OCI-LY1 (cell line): ENCODE results near the gene TAC3.
"Not testable (repeated sequence)": the region's sequence is repeated elsewhere in the genome, so short reads cannot be mapped to it uniquely, and the experiment has no call there.

Experiments
- H2AFZ ChIP-seq: fragments of 200-600 bp; sonication (generic), shearing (Covaris generic); 2 replicates; pipeline ENCODE4 v1.6.0; 2014; ENCODE audit warnings: antibody characterized with exemption, mild to moderate bottlenecking, low read length
- H3F3A ChIP-seq: fragments of 200-600 bp; sonication (generic), shearing (Covaris generic); 2 replicates; pipeline ENCODE4 v1.6.0; 2014; ENCODE audit warnings: mild to moderate bottlenecking, antibody characterized with exemption, low read length, moderate library complexity; ENCODE audit not compliant: insufficient read depth
- H3K27ac ChIP-seq: fragments of 200-600 bp; sonication (generic); 2 replicates; pipeline ENCODE4 v1.5.1; 2014; ENCODE audit warnings: low read length, mixed run types, mild to moderate bottlenecking, low read depth; ENCODE audit not compliant: poor library complexity, severe bottlenecking
- H3K27me3 ChIP-seq: fragments of 200-600 bp; sonication (generic); 2 replicates; pipeline ENCODE4 v1.6.0; 2014; ENCODE audit warnings: antibody characterized with exemption, mild to moderate bottlenecking, low read length, moderate library complexity; ENCODE audit not compliant: insufficient read depth
- H3K36me3 ChIP-seq: fragments of 200-600 bp; sonication (generic); 2 replicates; pipeline ENCODE4 v1.6.1; 2014; ENCODE audit warnings: mild to moderate bottlenecking, antibody characterized with exemption, low read length, moderate library complexity, mixed read lengths; ENCODE audit not compliant: insufficient read depth
- H3K4me1 ChIP-seq: fragments of 200-600 bp; sonication (generic); 2 replicates; pipeline ENCODE4 v1.5.1; 2014; ENCODE audit warnings: mild to moderate bottlenecking, low read length, moderate library complexity; ENCODE audit not compliant: insufficient read depth, severe bottlenecking
- H3K4me2 ChIP-seq: fragments of 200-600 bp; sonication (generic), shearing (Covaris generic); 2 replicates; pipeline ENCODE4 v1.6.1; 2014; ENCODE audit warnings: low read length
- H3K4me3 ChIP-seq: fragments of 200-600 bp; sonication (generic); 2 replicates; pipeline ENCODE4 v1.5.1; 2014; ENCODE audit warnings: low read length, low read depth, mild to moderate bottlenecking, mixed read lengths; ENCODE audit not compliant: poor library complexity, severe bottlenecking
- H3K79me2 ChIP-seq: fragments of 200-600 bp; shearing (Covaris generic); 2 replicates; pipeline ENCODE4 v1.6.1; 2016; ENCODE audit warnings: mixed run types, low read length, mixed read lengths; ENCODE audit not compliant: insufficient read depth
- H3K9ac ChIP-seq: fragments of 200-600 bp; sonication (generic), shearing (Covaris generic); 2 replicates; pipeline ENCODE4 v1.6.1; 2014; ENCODE audit warnings: mild to moderate bottlenecking, low read length, mixed read lengths
- H3K9me2 ChIP-seq: fragments of 200-600 bp; sonication (generic), shearing (Covaris generic); 2 replicates; pipeline ENCODE4 v1.6.1; 2014; ENCODE audit warnings: low read depth, mild to moderate bottlenecking, low read length, mixed read lengths
- H3K9me3 ChIP-seq: fragments of 200-600 bp; shearing (Covaris generic); 2 replicates; pipeline ENCODE4 v1.6.1; 2014; ENCODE audit warnings: low read length, mixed read lengths
- H4K20me1 ChIP-seq: fragments of 200-600 bp; sonication (generic), shearing (Covaris generic); 2 replicates; pipeline ENCODE4 v1.6.0; 2016; ENCODE audit warnings: mild to moderate bottlenecking, low read length; ENCODE audit not compliant: insufficient read depth
- CTCF ChIP-seq: fragments of 200-600 bp; sonication (generic), shearing (Covaris generic); IDR thresholded peaks from 2 replicates; pipeline ENCODE4 v1.5.1; 2017; ENCODE audit warnings: mild to moderate bottlenecking, antibody characterized with exemption, low read length, moderate library complexity, mixed read lengths
- EZH2 ChIP-seq: fragments of 200-600 bp; sonication (generic), shearing (Covaris generic); IDR thresholded peaks from 2 replicates; pipeline ENCODE4 v1.8.0; 2017; ENCODE audit warnings: borderline replicate concordance, mixed run types, mild to moderate bottlenecking, antibody characterized with exemption, low read length, moderate library complexity, mixed read lengths

The TAC3 gene

DNA sequence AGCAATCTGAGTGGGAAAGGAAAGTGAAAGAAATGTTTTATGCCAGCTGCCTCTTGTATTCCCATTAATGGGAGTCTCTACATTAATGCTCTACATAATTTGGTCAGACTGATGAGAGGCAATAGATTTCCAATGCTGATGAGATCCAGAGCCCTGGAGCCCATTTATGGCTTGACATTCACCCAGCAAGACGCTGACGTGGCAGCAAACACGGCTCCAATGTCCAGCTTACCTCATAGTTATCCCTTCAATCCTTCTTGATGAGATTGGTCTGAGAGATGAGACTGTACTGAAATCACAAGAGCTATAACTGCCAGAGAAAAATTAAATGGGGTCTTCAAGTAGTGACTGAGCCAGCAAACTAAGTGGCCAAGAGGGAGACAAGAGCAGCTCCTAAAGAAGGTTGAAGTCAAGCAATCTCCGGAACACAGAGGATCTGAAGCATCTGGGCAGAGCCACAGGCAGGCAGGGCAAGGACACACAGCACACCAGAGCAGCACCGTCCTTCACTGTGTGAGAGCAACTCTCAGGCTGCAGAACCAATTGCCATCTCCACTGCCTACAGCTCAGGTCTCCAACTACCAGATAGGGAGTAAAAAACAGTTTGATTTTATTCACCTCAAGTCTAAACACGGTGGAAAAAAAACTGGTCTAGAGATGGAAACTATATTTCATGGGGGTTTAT, 40.9 kb upstream of the TAC3 start:
- no peak overlapping the region for H2AFZ ChIP-seq
- H3K4me1 ChIP-seq, result peaks cover 15% of the 10 kb centered on the region
- no peaks in the 10 kb centered on the region for H3F3A ChIP-seq
- no peak overlapping the region for H3K9ac ChIP-seq
- no peaks in the 10 kb centered on the region for H3K27me3 ChIP-seq
- H4K20me1 ChIP-seq, result no peaks in the 10 kb centered on the region
- H3K27ac ChIP-seq, result no peak overlapping the region
- H3K79me2 ChIP-seq, result no peaks in the 10 kb centered on the region
- no peak overlapping the region for H3K4me3 ChIP-seq
- H3K9me3 ChIP-seq, result no peaks in the 10 kb centered on the region
- no peak overlapping the region for H3K4me2 ChIP-seq
- no peaks in the 10 kb centered on the region for H3K9me2 ChIP-seq
- TF ChIP-seq EZH2, result no peak
- no peak for TF ChIP-seq CTCF
- peaks cover 64% of the 10 kb centered on the region for H3K36me3 ChIP-seq

- Histone ChIP-seq H3K4me3 (no peak overlapping the region), H3K27ac (no peak overlapping the region), H3K9me2 (no peaks in the 10 kb centered on the region), H3K9ac (no peak overlapping the region), H3K9me3 (no peaks in the 10 kb centered on the region), H3K36me3 (peaks cover 57% of the 10 kb centered on the region), H3K4me2 (no peak overlapping the region), H3F3A (no peaks in the 10 kb centered on the region), H2AFZ (no peak overlapping the region), H3K4me1 (peaks cover 15% of the 10 kb centered on the region), H4K20me1 (no peaks in the 10 kb centered on the region), H3K79me2 (no peaks in the 10 kb centered on the region), H3K27me3 (no peaks in the 10 kb centered on the region)
- TF ChIP-seq EZH2, result no peak
- no peak for TF ChIP-seq CTCF
Observed at GRCh38 chr12:57055824-57056223, 39.5 kb upstream of the TAC3 start.

DNA sequence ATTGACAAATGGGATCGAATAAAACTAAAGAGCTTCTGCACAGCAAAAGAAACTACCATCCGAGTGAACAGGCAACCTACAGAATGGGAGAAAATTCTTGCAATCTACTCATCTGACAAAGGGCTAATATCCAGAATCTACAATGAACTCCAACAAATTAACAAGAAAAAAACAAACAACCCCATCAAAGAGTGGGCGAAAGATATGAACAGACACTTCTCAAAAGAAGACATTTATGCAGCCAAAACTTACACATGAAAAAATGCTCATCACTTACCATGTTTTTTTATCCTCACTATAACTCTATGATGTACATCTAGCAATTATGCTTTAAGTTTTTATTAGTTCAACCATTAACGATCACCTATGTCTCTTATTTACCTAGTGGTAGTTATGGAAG, 37.6 kb upstream of the TAC3 start:
- H3K9ac ChIP-seq, H2AFZ ChIP-seq, H3K4me3 ChIP-seq, H3F3A ChIP-seq, H3K79me2 ChIP-seq, H3K9me3 ChIP-seq, H3K27ac ChIP-seq, H3K4me2 ChIP-seq, H3K27me3 ChIP-seq, H3K9me2 ChIP-seq, H3K4me1 ChIP-seq, H4K20me1 ChIP-seq: not testable (repeated sequence)
- H3K36me3 ChIP-seq, result peaks cover 38% of the 10 kb centered on the region

DNA sequence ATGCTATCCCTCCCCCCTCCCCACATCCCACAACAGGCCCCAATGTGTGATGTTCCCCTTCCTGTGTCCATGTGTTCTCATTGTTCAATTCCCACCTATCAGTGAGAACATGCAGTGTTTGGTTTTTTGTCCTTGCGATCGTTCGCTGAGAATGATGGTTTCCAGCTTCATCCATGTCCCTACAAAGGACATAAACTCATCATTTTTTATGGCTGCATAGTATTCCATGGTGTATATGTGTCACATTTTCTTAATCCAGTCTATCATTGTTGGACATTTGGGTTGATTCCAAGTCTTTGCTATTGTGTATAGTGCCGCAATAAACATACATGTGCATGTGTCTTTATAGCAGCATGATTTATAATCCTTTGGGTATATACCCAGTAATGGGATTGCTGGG, 36.8 kb upstream of the TAC3 start:
- not testable (repeated sequence) for H3K9me2 ChIP-seq, H3K27me3 ChIP-seq, H3K9me3 ChIP-seq, H3K4me3 ChIP-seq, H2AFZ ChIP-seq, H3K27ac ChIP-seq, H3K9ac ChIP-seq, H4K20me1 ChIP-seq, H3K79me2 ChIP-seq, H3K4me1 ChIP-seq, H3F3A ChIP-seq, H3K4me2 ChIP-seq
- H3K36me3 ChIP-seq, result peaks cover 30% of the 10 kb centered on the region
